H9 (cell line): ENCODE data around the gene LARGE1. TPM values are rescaled to one million over a fixed set of nuclear protein-coding genes. Genes with fewer than 3 reads are reported as not detected.

Experiments
- DNase-seq: peaks from one replicate; pipeline ENCODE4 v3.0.0-alpha.2; 2017
- H2AFZ ChIP-seq: one replicate; pipeline ENCODE4 v1.6.1; 2013; ENCODE audit warnings: mild to moderate bottlenecking, low read length, control low read depth, moderate library complexity
- H2AK5ac ChIP-seq: 2 replicates; pipeline ENCODE4 v1.6.1; 2013; ENCODE audit warnings: low read length, control low read depth, mixed read lengths; ENCODE audit not compliant: insufficient read length
- H2BK120ac ChIP-seq: one replicate; pipeline ENCODE4 v1.6.1; 2013; ENCODE audit warnings: low read depth, mild to moderate bottlenecking, low read length, control low read depth, inconsistent platforms; ENCODE audit not compliant: poor library complexity, severe bottlenecking
- H2BK12ac ChIP-seq: 2 replicates; pipeline ENCODE4 v1.6.1; 2013; ENCODE audit warnings: low read length, control low read depth, mixed read lengths, low read depth; ENCODE audit not compliant: insufficient read length
- H2BK15ac ChIP-seq: 2 replicates; pipeline ENCODE4 v1.6.1; 2013; ENCODE audit warnings: low read depth, low read length, control low read depth
- H2BK20ac ChIP-seq: one replicate; pipeline ENCODE4 v1.6.1; 2013; ENCODE audit warnings: low read depth, mild to moderate bottlenecking, low read length, control low read depth, inconsistent platforms; ENCODE audit not compliant: poor library complexity, severe bottlenecking
- H2BK5ac ChIP-seq: 2 replicates; pipeline ENCODE4 v1.6.1; 2013; ENCODE audit warnings: low read length, control low read depth, mixed read lengths; ENCODE audit not compliant: insufficient read length
- H3K14ac ChIP-seq: 2 replicates; pipeline ENCODE4 v1.6.1; 2013; ENCODE audit warnings: low read length, control low read depth; ENCODE audit not compliant: insufficient read depth
- H3K18ac ChIP-seq: 2 replicates; pipeline ENCODE4 v1.6.1; 2013; ENCODE audit warnings: low read depth, mild to moderate bottlenecking, mixed read lengths, low read length, control low read depth; ENCODE audit not compliant: insufficient read length
- H3K23ac ChIP-seq: 2 replicates; pipeline ENCODE4 v1.6.1; 2013; ENCODE audit warnings: low read length, control low read depth, mixed read lengths, low read depth; ENCODE audit not compliant: insufficient read length
- H3K23me2 ChIP-seq: 2 replicates; pipeline ENCODE4 v1.6.1; 2013; ENCODE audit warnings: low read depth, mild to moderate bottlenecking, mixed read lengths, low read length, control low read depth; ENCODE audit not compliant: insufficient read length, poor library complexity, severe bottlenecking
- H3K27ac ChIP-seq: 2 replicates; pipeline ENCODE4 v1.5.1; 2013; ENCODE audit warnings: low read length, control low read depth, mixed read lengths, low read depth; ENCODE audit not compliant: insufficient read length
- H3K27me3 ChIP-seq: 2 replicates; pipeline ENCODE4 v1.6.1; 2013; ENCODE audit warnings: low read length, control low read depth, inconsistent platforms; ENCODE audit not compliant: insufficient read depth
- H3K4ac ChIP-seq: 2 replicates; pipeline ENCODE4 v1.6.1; 2013; ENCODE audit warnings: low read depth, mild to moderate bottlenecking, control low read depth, inconsistent platforms, low read length, moderate library complexity
- H3K4me1 ChIP-seq: 2 replicates; pipeline ENCODE4 v1.6.1; 2013; ENCODE audit warnings: low read length, control low read depth, inconsistent platforms; ENCODE audit not compliant: insufficient read depth
- H3K4me2 ChIP-seq: 2 replicates; pipeline ENCODE4 v1.6.1; 2013; ENCODE audit warnings: low read length, control low read depth, mixed read lengths; ENCODE audit not compliant: insufficient read length, insufficient read depth
- H3K56ac ChIP-seq: 2 replicates; pipeline ENCODE4 v1.6.1; 2013; ENCODE audit warnings: low read depth, mild to moderate bottlenecking, mixed read lengths, low read length, control low read depth; ENCODE audit not compliant: insufficient read length
- H3K79me1 ChIP-seq: 2 replicates; pipeline ENCODE4 v1.6.1; 2013; ENCODE audit warnings: low read depth, mild to moderate bottlenecking, moderate library complexity, low read length, control low read depth, inconsistent platforms; ENCODE audit not compliant: insufficient read depth, poor library complexity, severe bottlenecking
- H3K79me2 ChIP-seq: 2 replicates; pipeline ENCODE4 v1.6.1; 2013; ENCODE audit warnings: low read length, control low read depth, inconsistent platforms; ENCODE audit not compliant: insufficient read depth
- H3K9ac ChIP-seq: 2 replicates; pipeline ENCODE4 v1.6.1; 2013; ENCODE audit warnings: low read length, control low read depth, mixed read lengths; ENCODE audit not compliant: insufficient read length; ENCODE audit errors: extremely low read depth
- H3K9me3 ChIP-seq: one replicate; pipeline ENCODE4 v1.6.1; 2013; ENCODE audit warnings: low read depth, low read length, inconsistent platforms; ENCODE audit not compliant: control insufficient read depth
- H3T11ph ChIP-seq: one replicate; pipeline ENCODE4 v1.6.1; 2013; ENCODE audit warnings: mild to moderate bottlenecking, low read length, control low read depth, inconsistent platforms
- H4K20me1 ChIP-seq: one replicate; pipeline ENCODE4 v1.6.1; 2013; ENCODE audit not compliant: control insufficient read depth, insufficient read length, insufficient read depth
- H4K5ac ChIP-seq: 2 replicates; pipeline ENCODE4 v1.6.1; 2013; ENCODE audit warnings: low read depth, mild to moderate bottlenecking, mixed read lengths, low read length, control low read depth; ENCODE audit not compliant: insufficient read length
- H4K8ac ChIP-seq: replicated peaks from 2 replicates; pipeline ENCODE4 v1.6.1; 2013; ENCODE audit warnings: low read length, control low read depth, mixed read lengths, low read depth; ENCODE audit not compliant: insufficient read length
- H4K91ac ChIP-seq: 2 replicates; pipeline ENCODE4 v1.6.1; 2013; ENCODE audit warnings: low read depth, mild to moderate bottlenecking, moderate library complexity, mixed read lengths, low read length, control low read depth; ENCODE audit not compliant: insufficient read length
- H3K27ac Mint-ChIP-seq, 3 experiments: 2 replicates in 2 of 3; 3 replicates in 1 of 3; pipeline ENCODE4 v1.8.0; 2020 to 2021; ENCODE audit warnings: mixed read lengths in 3 of 3, mild to moderate bottlenecking in 1 of 3, moderate library complexity in 1 of 3
- H3K27me3 Mint-ChIP-seq: 2 replicates; pipeline ENCODE4 v1.8.0; 2021; ENCODE audit warnings: low read depth, mild to moderate bottlenecking, moderate library complexity, mixed read lengths
- H3K36me3 Mint-ChIP-seq, 3 experiments: 2 replicates in 2 of 3; 3 replicates in 1 of 3; pipeline ENCODE4 v1.8.0; 2020 to 2021; ENCODE audit warnings: low read depth in 3 of 3, mixed read lengths in 3 of 3; ENCODE audit not compliant: insufficient read depth in 1 of 3
- H3K4me1 Mint-ChIP-seq, 2 experiments: 2 replicates each; pipeline ENCODE4 v1.8.0; 2020; ENCODE audit warnings: mixed read lengths in 2 of 2
- H3K4me3 Mint-ChIP-seq, 2 experiments: 2 replicates in 1 of 2; 3 replicates in 1 of 2; pipeline ENCODE4 v1.8.0; 2020 to 2021; ENCODE audit warnings: mild to moderate bottlenecking in 2 of 2, mixed read lengths in 2 of 2, moderate library complexity in 1 of 2
- H3K9me3 Mint-ChIP-seq, 2 experiments: 2 replicates in 1 of 2; 3 replicates in 1 of 2; pipeline ENCODE4 v1.8.0; 2020; ENCODE audit warnings: mild to moderate bottlenecking in 2 of 2, mixed read lengths in 2 of 2, moderate library complexity in 1 of 2
- WGBS: extraction: QIAGEN DNeasy Blood & Tissue Kit; methylation state at CpG from one replicate; pipeline ENCODE4 v1.1.7; 2013; ENCODE audit warnings: missing lambda C conversion rate, low lambda C conversion rate, mixed read lengths; ENCODE audit not compliant: insufficient read length; ENCODE audit errors: extremely low coverage; 5-methylcytosine and 5-hydroxymethylcytosine counted together
- total RNA-seq: library from RNA; stranded (reverse); gene quantifications from 2 replicates; pipeline ENCODE4 v1.2.1, GENCODE V29; 2021
- TF ChIP-seq, protein P1 (sequence below): fragments of 200-600 bp; sonication (generic); conservative IDR thresholded peaks from 3 replicates; pipeline ENCODE4 v1.8.0; 2021; ENCODE audit warnings: antibody characterized with exemption, mild to moderate bottlenecking

LARGE1 gene
- total RNA-seq, 1 experiment from 2014 or later: 43.5 TPM

DNA sequence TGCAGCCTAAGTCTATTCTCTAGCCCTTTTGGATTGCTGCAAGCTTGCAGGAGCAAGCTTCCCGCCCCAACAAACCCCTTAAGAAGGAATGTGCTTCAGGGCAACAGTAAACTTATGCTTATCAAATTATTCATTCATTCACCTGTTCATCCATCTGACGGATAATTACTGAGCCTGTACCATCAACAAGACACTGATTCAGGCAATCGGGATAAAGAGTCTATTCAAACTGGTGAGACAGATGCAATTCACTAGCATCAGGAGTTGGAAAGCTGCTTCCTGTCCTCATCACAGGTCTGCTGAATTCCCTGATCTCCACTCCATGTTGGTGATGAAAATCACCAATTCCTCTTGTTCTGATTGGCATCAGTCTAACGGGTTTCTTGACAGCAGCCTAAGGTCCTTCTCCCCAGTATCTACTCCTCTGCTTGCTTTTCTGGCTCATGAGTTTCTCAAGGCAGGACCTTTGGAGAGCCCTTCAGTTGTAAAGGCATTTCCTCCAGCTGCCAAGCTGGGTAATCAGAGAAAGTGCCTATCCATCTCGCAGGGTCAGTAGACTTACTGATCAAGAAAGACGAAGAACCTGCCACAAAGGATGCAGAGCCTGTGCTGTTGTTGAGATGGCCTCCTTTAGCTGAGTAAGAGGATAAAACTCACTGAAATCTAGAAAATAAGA, 433.1 kb downstream of the LARGE1 start:
- Histone ChIP-seq H2BK5ac (no peak overlapping the region), H3K9me3 (no peaks in the 10 kb centered on the region), H3K27ac (no peak overlapping the region), H3K14ac (no peak overlapping the region), H2AK5ac (no peak overlapping the region), H4K20me1 (no peaks in the 10 kb centered on the region), H4K91ac (no peak overlapping the region), H2AFZ (no peak overlapping the region), H3T11ph (no peak overlapping the region), H3K23ac (no peak overlapping the region), H2BK12ac (no peak overlapping the region), H4K5ac (no peak overlapping the region), H3K18ac (no peak overlapping the region), H2BK20ac (no peak overlapping the region), H3K56ac (no peak overlapping the region), H4K8ac (no peak overlapping the region), H3K79me2 (0 out of 2 replicates have a peak, but pooled peaks cover 2% of the 10 kb centered on the region), H3K27me3 (no peaks in the 10 kb centered on the region), H3K23me2 (no peaks in the 10 kb centered on the region), H3K4me2 (no peak overlapping the region), H2BK120ac (no peak overlapping the region), H3K4ac (no peak overlapping the region), H3K9ac (no peak overlapping the region), H3K4me1 (peaks cover 9% of the 10 kb centered on the region), H3K79me1 (no peaks in the 10 kb centered on the region), H2BK15ac (no peak overlapping the region)
- no peak for DNase-seq
- no CpG with 5 or more reads among the region's 6 CpGs for WGBS
- Mint-ChIP-seq H3K27me3 (no peaks in the 10 kb centered on the region), H3K4me1 (peaks cover 15 to 16% of the 10 kb centered on the region in 2 experiments), H3K4me3 (no peak overlapping the region), H3K27ac (peak overlapping the region in 1 of 3 experiments; percentile 74; a peak in 1 of 7 replicates), H3K36me3 (peaks cover 0 to 8% (median 3%) of the 10 kb centered on the region in 3 experiments; a peak in 4 of 7 replicates), H3K9me3 (no peaks in the 10 kb centered on the region)
- TF ChIP-seq, protein P1, sequence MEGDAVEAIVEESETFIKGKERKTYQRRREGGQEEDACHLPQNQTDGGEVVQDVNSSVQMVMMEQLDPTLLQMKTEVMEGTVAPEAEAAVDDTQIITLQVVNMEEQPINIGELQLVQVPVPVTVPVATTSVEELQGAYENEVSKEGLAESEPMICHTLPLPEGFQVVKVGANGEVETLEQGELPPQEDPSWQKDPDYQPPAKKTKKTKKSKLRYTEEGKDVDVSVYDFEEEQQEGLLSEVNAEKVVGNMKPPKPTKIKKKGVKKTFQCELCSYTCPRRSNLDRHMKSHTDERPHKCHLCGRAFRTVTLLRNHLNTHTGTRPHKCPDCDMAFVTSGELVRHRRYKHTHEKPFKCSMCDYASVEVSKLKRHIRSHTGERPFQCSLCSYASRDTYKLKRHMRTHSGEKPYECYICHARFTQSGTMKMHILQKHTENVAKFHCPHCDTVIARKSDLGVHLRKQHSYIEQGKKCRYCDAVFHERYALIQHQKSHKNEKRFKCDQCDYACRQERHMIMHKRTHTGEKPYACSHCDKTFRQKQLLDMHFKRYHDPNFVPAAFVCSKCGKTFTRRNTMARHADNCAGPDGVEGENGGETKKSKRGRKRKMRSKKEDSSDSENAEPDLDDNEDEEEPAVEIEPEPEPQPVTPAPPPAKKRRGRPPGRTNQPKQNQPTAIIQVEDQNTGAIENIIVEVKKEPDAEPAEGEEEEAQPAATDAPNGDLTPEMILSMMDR: no peak
